Smooth muscle cell (in vitro differentiated cells): ENCODE measurements around the gene FZD2. TPM values are rescaled to one million over a fixed set of nuclear protein-coding genes. Genes with fewer than 3 reads are reported as not detected.

Experiments
- DNase-seq: peaks from one replicate; lab custom pipeline; 2025; ENCODE audit not compliant: unreplicated experiment; lab: John Stamatoyannopoulos, UW
- H2AFZ ChIP-seq: fragments of 200-600 bp; sonication (generic); 2 replicates; pipeline ENCODE4 v1.6.0; 2016; ENCODE audit warnings: antibody characterized with exemption, low read depth, mild to moderate bottlenecking
- H3F3A ChIP-seq: fragments of 200-600 bp; sonication (generic); 2 replicates; pipeline ENCODE4 v1.6.0; 2017; ENCODE audit warnings: antibody characterized with exemption, low read depth
- H3K27ac ChIP-seq: fragments of 200-600 bp; sonication (generic); 2 replicates; pipeline ENCODE4 v1.5.1; 2016; ENCODE audit warnings: low read depth, mild to moderate bottlenecking
- H3K27me3 ChIP-seq: fragments of 200-600 bp; sonication (generic); 2 replicates; pipeline ENCODE4 v1.6.1; 2016; ENCODE audit warnings: low read depth, mild to moderate bottlenecking
- H3K36me3 ChIP-seq: fragments of 200-600 bp; sonication (generic); 2 replicates; pipeline ENCODE4 v1.5.1; 2016; ENCODE audit warnings: low read depth
- H3K4me1 ChIP-seq: fragments of 200-600 bp; sonication (generic); 2 replicates; pipeline ENCODE4 v1.5.1; 2016; ENCODE audit warnings: low read depth
- H3K4me2 ChIP-seq: fragments of 200-600 bp; sonication (generic); 2 replicates; pipeline ENCODE4 v1.6.0; 2016; ENCODE audit warnings: mild to moderate bottlenecking
- H3K4me3 ChIP-seq: fragments of 200-600 bp; sonication (generic); 2 replicates; pipeline ENCODE4 v1.5.1; 2016; ENCODE audit warnings: mild to moderate bottlenecking
- H3K79me2 ChIP-seq: fragments of 200-600 bp; sonication (generic); 2 replicates; pipeline ENCODE4 v1.6.0; 2016; ENCODE audit warnings: low read depth, mild to moderate bottlenecking
- H3K9ac ChIP-seq: fragments of 200-600 bp; sonication (generic); 2 replicates; pipeline ENCODE4 v1.6.0; 2016; ENCODE audit warnings: low read depth
- H3K9me3 ChIP-seq: fragments of 200-600 bp; sonication (generic); replicated peaks from 2 replicates; pipeline ENCODE4 v1.5.1; 2016; ENCODE audit warnings: low read depth
- H4K20me1 ChIP-seq: fragments of 200-600 bp; sonication (generic); 2 replicates; pipeline ENCODE4 v1.6.0; 2016; ENCODE audit warnings: low read depth
- WGBS: methylation state at CpG from one replicate; pipeline ENCODE4 v1.1.7; 2016; ENCODE audit warnings: low lambda C conversion rate; 5-methylcytosine and 5-hydroxymethylcytosine counted together
- polyA plus RNA-seq: library from polyadenylated mRNA; unstranded; fragments of >200 nt; fragmentation: Nextera tagmentation; extraction: Ambion mirVana; gene quantifications from 2 replicates; pipeline ENCODE4 v1.2.1, GENCODE V29; 2016
- total RNA-seq: library from RNA; depleted of rRNA; stranded (reverse); fragments of >200 nt; gene quantifications from 2 replicates; pipeline ENCODE4 v1.2.3, GENCODE V29; 2014
- TF ChIP-seq, protein P1 (sequence below): fragments of 200-600 bp; sonication (generic); IDR thresholded peaks from 2 replicates; pipeline ENCODE4 v1.5.1; 2017; ENCODE audit warnings: borderline replicate concordance, mild to moderate bottlenecking, antibody characterized with exemption; ENCODE audit not compliant: insufficient read depth, poor library complexity, severe bottlenecking

Gene FZD2
- total and polyA plus RNA-seq, 2 experiments from 2014 or later, result 19.8 to 33.7 TPM

DNA sequence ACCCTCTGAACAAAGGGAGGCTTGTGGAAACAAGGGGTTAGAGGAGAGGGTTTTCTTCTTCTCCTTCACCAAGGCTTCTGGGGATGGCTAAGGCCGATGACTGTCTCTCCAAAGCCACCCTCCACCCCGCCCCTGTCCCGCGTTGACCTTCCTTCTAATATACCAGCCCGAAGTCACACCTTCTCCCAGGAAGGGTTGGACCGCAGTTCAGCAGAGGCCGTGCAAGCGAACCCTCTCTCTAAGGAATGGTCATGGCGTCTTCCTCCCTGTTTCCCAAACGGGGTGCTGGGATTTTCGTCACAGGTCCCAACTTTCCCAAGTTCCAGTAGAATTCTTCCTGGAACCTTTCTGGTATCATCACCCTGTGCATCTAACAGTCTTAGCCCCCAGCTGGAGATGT lies 49.4 kb downstream of the FZD2 start:
- TF ChIP-seq, protein P1, sequence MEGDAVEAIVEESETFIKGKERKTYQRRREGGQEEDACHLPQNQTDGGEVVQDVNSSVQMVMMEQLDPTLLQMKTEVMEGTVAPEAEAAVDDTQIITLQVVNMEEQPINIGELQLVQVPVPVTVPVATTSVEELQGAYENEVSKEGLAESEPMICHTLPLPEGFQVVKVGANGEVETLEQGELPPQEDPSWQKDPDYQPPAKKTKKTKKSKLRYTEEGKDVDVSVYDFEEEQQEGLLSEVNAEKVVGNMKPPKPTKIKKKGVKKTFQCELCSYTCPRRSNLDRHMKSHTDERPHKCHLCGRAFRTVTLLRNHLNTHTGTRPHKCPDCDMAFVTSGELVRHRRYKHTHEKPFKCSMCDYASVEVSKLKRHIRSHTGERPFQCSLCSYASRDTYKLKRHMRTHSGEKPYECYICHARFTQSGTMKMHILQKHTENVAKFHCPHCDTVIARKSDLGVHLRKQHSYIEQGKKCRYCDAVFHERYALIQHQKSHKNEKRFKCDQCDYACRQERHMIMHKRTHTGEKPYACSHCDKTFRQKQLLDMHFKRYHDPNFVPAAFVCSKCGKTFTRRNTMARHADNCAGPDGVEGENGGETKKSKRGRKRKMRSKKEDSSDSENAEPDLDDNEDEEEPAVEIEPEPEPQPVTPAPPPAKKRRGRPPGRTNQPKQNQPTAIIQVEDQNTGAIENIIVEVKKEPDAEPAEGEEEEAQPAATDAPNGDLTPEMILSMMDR, result no peak
- Histone ChIP-seq H2AFZ (no peak overlapping the region), H3K4me2 (no peak overlapping the region), H4K20me1 (no peaks in the 10 kb centered on the region), H3K27ac (no peak overlapping the region), H3K79me2 (no peaks in the 10 kb centered on the region), H3K9ac (no peak overlapping the region), H3K27me3 (no peaks in the 10 kb centered on the region), H3K36me3 (no peaks in the 10 kb centered on the region), H3K9me3 (no peaks in the 10 kb centered on the region), H3K4me3 (no peak overlapping the region), H3K4me1 (peaks cover 9% of the 10 kb centered on the region), H3F3A (no peaks in the 10 kb centered on the region)
- WGBS, result 96% methylated on average over 11 of the region's 11 CpGs
- DNase-seq, result no peak

DNA sequence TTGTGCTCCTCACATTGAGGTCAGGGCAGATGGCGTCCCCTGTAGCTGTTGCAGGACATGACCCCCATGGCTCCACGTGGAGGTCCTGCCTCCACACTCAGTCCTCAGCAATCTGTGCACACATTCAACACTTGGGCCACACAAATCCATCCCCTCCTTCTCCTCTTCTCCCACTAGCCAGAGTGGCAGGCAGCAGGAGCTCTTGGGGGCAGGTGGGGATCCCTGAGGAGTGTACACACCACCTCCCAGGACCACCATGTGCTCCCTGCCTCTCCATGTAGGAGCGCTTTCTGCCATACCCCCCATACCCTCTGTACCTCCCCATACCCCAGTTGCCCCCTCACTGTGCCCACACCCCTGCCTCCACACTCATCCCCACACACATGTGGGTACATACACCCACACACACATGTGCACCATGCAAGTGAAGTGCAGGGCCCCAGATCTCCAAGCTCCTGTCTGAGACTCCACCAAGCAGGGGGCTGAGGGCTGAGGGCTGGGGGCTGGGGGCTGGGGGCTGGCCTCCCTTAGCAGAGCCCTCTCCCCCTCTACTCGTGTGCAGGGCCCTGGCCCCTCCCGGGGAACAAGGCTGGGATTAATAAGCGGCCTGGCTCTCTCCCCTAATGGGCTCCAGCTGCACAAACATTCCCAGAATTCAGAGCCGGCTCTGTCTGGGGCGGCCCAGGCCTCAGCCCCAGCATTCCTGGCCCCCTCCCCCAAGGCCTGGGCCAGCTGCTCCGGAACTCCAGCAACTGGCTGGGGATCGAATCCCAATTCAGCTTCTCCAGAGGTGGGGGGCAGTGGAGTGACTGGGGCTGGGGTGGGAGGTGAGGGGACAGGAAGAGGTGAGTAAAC lies 50.8 kb downstream of the FZD2 start:
- Histone ChIP-seq H3F3A (no peaks in the 10 kb centered on the region), H3K9me3 (no peaks in the 10 kb centered on the region), H4K20me1 (no peaks in the 10 kb centered on the region), H3K36me3 (no peaks in the 10 kb centered on the region), H3K4me3 (no peak overlapping the region), H3K9ac (no peak overlapping the region), H3K4me1 (peaks cover 9% of the 10 kb centered on the region), H3K4me2 (peak overlapping the region; percentile 48), H3K79me2 (no peaks in the 10 kb centered on the region), H3K27me3 (no peaks in the 10 kb centered on the region), H2AFZ (peak overlapping the region; percentile 20), H3K27ac (no peak overlapping the region)
- TF ChIP-seq, protein P1, result no peak
- WGBS, result 23% methylated on average over 9 of the region's 10 CpGs
- DNase-seq, result no peak

DNA sequence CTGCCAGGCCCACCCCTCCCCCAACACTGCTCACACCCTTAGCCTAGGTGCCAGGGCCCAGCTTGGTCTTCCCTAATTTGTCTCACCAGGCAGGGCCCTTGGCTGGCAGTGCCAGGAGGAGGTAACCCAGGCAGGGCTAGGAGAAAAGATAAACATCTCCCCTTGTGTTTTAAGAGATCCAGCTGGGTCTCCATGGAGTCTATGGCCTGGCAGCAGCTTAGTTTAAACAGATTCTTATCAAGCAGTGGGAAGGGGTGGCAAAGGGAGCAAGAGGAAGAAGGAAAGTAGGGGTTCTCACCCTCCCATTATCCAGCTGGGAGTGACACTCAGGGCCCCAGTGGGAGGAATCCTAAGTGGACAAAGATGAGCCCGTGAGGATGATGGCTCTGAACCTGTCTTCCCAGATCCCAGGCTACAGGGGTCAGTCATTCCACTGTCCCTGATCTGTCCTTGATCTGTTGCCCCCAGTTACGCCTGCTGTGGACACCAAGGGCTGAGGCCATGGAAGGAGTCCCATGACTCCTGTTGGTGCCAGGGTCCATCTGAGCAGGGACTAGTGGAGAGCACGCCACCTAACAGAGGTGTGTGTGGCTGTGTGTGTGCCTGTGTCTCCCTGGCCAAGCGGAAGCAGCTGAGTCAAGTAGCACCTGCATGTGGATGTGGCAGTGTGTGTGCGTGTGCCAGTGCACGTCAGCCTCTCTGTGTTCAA lies 51.6 kb downstream of the FZD2 start:
- Histone ChIP-seq H3K36me3 (no peaks in the 10 kb centered on the region), H3K79me2 (no peaks in the 10 kb centered on the region), H3K9ac (no peak overlapping the region), H3K4me1 (peaks cover 9% of the 10 kb centered on the region), H3K4me3 (no peak overlapping the region), H3K4me2 (peak overlapping the region; percentile 48), H3F3A (no peaks in the 10 kb centered on the region), H2AFZ (peak overlapping the region; percentile 20), H4K20me1 (no peaks in the 10 kb centered on the region), H3K9me3 (no peaks in the 10 kb centered on the region), H3K27ac (no peak overlapping the region), H3K27me3 (no peaks in the 10 kb centered on the region)
- DNase-seq, result no peak
- TF ChIP-seq, protein P1, result no peak
- WGBS, result 90% methylated on average over 6 of the region's 6 CpGs
